Thoracic aorta (tissue), 2 donors: ENCODE measurements around the gene BOK. TPM values are rescaled to one million over a fixed set of nuclear protein-coding genes. Genes with fewer than 3 reads are reported as not detected.

Source experiments
- ATAC-seq: fragments of 150-250 bp; one replicate; pipeline ENCODE4 v1.8.0; 2017; ENCODE audit warnings: low read depth; ENCODE audit not compliant: insufficient number of reproducible peaks, low FRiP score
- DNase-seq: peaks from one replicate; pipeline ENCODE4 v3.0.0-alpha.2; 2020; ENCODE audit warnings: low spot score
- H3K27ac ChIP-seq, 2 donors: fragments of 200-600 bp; sonication (generic); 1 replicate in 1 of 2; 2 replicates in 1 of 2; pipeline ENCODE4 v1.5.1; 2016; ENCODE audit warnings: mild to moderate bottlenecking in 2 of 2, moderate library complexity in 2 of 2
- H3K27me3 ChIP-seq: fragments of 200-600 bp; sonication (generic); replicated peaks from 2 replicates; pipeline ENCODE4 v1.6.0; 2016; ENCODE audit warnings: mild to moderate bottlenecking; ENCODE audit not compliant: insufficient read depth
- H3K36me3 ChIP-seq: fragments of 200-600 bp; sonication (generic); one replicate; pipeline ENCODE4 v1.5.1; 2016
- H3K4me1 ChIP-seq, 2 donors: fragments of 200-600 bp; sonication (generic); 1 replicate in 1 of 2; 2 replicates in 1 of 2; pipeline versions ENCODE4 v1.5.1 to v1.6.0; 2016; ENCODE audit warnings: low read depth in 2 of 2, mild to moderate bottlenecking in 1 of 2; ENCODE audit not compliant: control insufficient read depth in 1 of 2
- H3K4me3 ChIP-seq: fragments of 200-600 bp; sonication (generic); 2 replicates; pipeline ENCODE4 v1.5.1; 2016; ENCODE audit warnings: mild to moderate bottlenecking
- H3K9me3 ChIP-seq: fragments of 200-600 bp; sonication (generic); 2 replicates; pipeline ENCODE4 v1.5.1; 2016
- CTCF ChIP-seq: fragments of 200-600 bp; sonication (generic); IDR thresholded peaks from one replicate; pipeline ENCODE4 v1.5.1; 2019; ENCODE audit warnings: antibody characterized with exemption
- total RNA-seq, 2 donors: library from RNA; depleted of rRNA; stranded (reverse); fragments of >200 nt; gene quantifications; one replicate each; pipeline versions ENCODE4 v1.1.0 to v1.2.3, GENCODE V29; 2016

The BOK gene
- total RNA-seq, 2 donors from 2014 or later, result 10.7 to 27.5 TPM

DNA sequence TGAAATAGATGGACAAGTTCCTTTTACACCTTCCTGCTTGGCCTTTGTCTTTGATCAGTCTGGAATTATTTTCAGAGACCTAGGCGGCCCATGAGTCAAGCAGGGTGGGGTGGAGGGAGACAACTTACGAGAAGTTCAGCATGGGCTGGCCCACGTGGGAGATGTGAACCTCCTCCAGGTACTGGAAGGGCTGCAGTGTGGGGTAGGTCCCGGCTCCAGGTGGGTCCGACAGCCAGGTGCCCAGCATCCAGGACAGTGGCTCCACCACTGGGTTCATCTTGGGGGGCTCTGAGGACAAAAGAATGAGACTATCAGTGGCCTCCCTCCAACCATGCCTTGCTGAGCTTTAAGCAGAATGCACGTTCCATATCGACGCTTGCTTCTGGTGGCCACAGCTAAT is 47.6 kb downstream of the BOK start:
- no peak for DNase-seq
- Histone ChIP-seq H3K27me3 (no peaks in the 10 kb centered on the region), H3K27ac (no peak overlapping the region), H3K4me3 (no peak overlapping the region), H3K9me3 (no peaks in the 10 kb centered on the region), H3K36me3 (peaks cover 22% of the 10 kb centered on the region), H3K4me1 (peaks cover 0 to 16% of the 10 kb centered on the region in 2 donors)
- no peak for TF ChIP-seq CTCF
- no peak for ATAC-seq

- no peak for TF ChIP-seq CTCF
- no peaks in the 10 kb centered on the region for H3K9me3 ChIP-seq
- no peak overlapping the region for H3K4me3 ChIP-seq
- no peaks in the 10 kb centered on the region for H3K27me3 ChIP-seq
- DNase-seq, result no peak
- no peak overlapping the region for H3K27ac ChIP-seq
- H3K36me3 ChIP-seq, result peaks cover 12% of the 10 kb centered on the region
- ATAC-seq, result no peak
- peaks cover 0 to 16% of the 10 kb centered on the region in 2 donors for H3K4me1 ChIP-seq
Observed at GRCh38 chr2:241607162-241607885, 48.8 kb downstream of the BOK start.

- H3K27me3 ChIP-seq, result no peaks in the 10 kb centered on the region
- no peak for ATAC-seq
- no peak for TF ChIP-seq CTCF
- no peak overlapping the region for H3K27ac ChIP-seq
- H3K36me3 ChIP-seq, result peaks cover 9% of the 10 kb centered on the region
- DNase-seq, result no peak
- H3K4me3 ChIP-seq, result no peak overlapping the region
- H3K9me3 ChIP-seq, result no peaks in the 10 kb centered on the region
- H3K4me1 ChIP-seq, result peaks cover 0 to 16% of the 10 kb centered on the region in 2 donors
Observed at GRCh38 chr2:241608881-241609280, 50.3 kb downstream of the BOK start.

DNA sequence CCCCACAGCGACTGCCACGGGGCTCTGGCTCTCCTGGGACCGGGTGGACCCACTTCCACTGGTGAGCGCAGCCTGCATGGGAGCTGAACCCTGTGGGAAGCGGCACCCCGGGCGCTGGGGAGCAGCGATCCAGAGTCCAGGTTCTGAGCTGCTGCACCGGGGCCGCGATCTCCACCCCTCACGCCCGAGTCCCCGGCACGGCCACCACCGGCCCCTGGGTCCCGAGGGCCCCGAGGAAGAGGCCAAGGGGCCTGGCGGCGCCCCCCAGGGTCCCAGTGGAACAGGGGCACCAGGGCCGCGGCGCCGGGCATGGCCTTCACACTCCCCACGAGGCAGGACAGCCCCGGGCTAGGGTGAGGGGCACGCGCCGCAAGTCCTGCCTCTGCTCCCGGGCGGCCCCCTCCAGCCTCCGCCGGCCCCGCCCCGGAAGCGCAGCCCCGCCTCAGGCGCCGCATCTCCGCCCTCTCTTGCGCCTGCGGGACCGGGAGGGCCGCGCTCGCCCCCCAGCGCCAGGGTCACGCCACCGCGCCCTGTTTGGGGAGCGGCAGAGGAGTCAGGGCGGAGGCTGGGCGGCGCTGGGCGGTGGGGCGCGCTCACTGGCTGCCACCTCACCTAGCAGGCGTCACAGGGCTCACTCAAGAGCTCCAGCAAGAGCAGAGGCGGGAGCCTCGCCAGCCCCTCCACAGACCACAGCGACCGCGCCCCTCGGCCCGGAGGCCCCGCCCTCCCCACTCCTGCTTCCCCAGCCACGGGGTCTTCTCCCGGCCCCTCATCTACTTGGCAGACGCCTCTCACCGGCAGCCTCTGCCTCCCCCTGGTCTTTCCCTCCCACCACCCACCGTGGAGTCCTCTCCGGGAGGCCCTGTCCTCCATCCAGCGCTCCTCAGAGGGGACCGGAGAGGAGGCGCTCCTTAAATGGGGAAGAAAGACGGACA is 51.6 kb downstream of the BOK start:
- peak; percentile 72 for ATAC-seq
- Histone ChIP-seq H3K27ac (peak overlapping the region; percentile 85 to 86), H3K9me3 (no peaks in the 10 kb centered on the region), H3K4me3 (peak overlapping the region; percentile 78), H3K36me3 (peaks cover 9% of the 10 kb centered on the region), H3K27me3 (no peaks in the 10 kb centered on the region), H3K4me1 (peaks cover 0 to 16% of the 10 kb centered on the region in 2 donors)
- DNase-seq, result peak; percentile 46
- TF ChIP-seq CTCF, result peak; percentile 51

GRCh38 chr2:241611062-241611461 is 52.5 kb downstream of the BOK start:
- Histone ChIP-seq H3K27ac (peak overlapping the region; percentile 85 to 86), H3K36me3 (peaks cover 1% of the 10 kb centered on the region), H3K4me1 (peaks cover 0 to 16% of the 10 kb centered on the region in 2 donors), H3K27me3 (no peaks in the 10 kb centered on the region), H3K4me3 (no peak overlapping the region), H3K9me3 (no peaks in the 10 kb centered on the region)
- TF ChIP-seq CTCF, result no peak
- ATAC-seq (no peak), DNase-seq (no peak)
